Activated CD4-positive, alpha-beta T cell treated with anti-CD3 and anti-CD28 coated beads, Interleukin-2, Interleukin-6, amounts not matched to agents 100 ng/mL and 50 ng/mL, durations not matched to agents 16 hours and 8 hours (primary cell): ENCODE data around the gene ALPI.

Experiments
- DNase-seq: peaks from one replicate; pipeline ENCODE4 v3.0.0-alpha.2; 2020

Gene ALPI

DNA sequence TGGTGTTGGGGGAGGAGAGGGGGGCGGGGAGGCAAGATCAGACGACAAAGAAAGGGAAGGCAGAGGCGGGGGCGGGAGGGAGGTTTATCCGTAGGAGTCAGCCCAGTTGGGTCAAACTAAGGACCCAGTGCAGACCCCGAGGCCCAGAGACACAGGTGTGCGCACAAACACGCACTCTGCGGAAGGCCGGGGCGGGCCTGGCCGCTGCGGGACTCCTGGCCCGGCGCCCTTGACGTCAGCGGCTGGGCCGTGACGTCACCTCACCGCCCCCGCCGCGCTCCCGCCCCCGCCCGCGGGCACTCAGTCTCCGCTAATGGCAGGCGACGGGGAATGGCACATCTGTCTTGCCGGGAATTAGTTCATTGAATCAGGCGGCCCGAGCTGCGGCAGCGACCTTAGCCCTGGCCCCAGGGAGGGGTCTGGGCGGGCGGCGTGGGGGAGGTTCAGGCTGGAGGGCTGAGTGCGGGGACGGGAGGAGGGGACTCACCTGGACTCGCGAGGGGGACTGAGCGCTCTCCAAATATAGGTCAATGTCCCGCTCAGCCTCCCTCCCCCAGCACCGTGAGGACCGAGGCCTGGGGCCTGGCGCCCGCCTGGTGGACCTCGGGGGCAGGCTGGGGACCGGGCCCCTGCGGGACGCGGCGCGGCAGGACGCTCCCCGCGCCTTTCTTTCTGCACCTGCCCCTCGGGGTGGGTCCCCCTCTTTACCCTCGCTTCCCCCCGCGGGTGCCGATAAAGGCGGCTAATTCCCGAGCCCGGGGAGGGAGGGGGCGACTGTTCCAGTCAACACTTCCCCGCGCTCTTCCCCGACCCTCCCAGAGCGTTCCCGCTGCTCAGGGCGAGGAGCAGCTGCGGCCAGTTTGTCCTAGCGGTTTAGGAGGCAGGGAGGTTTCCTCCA, 47.2 kb downstream of the ALPI start:
- peak; percentile 9 for DNase-seq

DNA sequence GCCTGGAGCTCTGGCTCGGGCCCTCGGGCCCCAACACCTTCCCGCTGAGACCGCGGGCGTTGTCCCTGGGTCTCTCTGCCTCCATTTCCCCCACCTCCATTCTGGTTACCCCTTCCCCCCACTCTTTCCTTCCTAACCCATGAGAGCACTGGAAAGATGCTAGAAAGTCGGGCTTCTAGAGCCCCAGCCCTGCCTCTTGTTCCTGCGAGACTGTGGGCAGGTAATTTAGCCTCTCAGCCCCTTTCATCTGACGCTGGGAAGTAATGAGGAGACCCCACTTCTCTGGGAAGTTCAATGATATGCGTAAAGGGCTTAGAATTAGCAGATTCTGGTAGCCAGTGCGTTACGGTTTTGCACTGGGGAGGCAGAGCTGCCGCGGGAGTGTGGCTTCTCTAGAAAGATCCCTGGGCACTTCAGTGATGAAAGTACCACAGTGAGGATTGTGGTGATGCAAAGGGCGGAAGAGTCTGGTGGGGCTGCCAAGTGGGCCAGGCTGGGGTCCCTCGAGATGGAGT, 47.9 kb downstream of the ALPI start:
- no peak for DNase-seq

DNA sequence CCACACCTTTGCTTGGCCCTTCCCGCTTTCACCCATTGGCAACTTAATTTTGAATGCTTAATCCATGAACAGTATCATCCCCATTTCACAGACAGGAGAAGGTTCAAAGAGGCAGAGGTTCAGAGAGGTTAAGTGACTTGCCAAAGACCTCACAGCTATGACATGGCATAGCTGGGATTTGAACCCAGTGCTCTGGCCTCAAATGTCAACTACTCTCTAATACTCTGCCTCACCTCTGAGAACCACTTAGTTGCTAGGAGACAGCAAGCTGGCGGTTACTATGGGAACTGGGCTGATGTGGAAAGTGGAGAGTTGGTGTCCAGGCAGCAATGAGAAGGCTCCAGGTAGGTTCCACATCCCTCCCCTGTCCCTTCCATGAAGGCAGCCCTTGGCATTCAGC, 48.5 kb downstream of the ALPI start:
- no peak for DNase-seq

DNA sequence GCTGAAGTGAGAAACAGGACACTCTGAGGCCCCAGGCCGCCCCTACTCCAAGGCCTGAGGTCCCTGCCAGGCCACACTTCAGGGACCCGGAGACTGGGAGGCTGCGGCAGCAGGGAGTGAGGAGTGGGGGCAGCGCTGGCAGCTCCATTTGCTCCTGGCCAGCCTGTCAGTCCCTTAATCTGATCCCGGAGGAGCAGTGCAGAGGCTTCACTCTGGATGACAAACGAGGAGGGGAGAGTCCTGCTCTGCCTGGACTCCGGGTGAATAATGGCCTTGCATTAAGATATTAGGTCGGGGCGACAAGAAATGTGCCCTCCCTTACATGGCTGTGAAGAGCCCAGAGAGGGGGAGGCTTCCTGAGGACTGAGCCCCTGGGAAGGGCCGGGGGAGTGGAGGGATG, 49.9 kb downstream of the ALPI start:
- DNase-seq: no peak

DNA sequence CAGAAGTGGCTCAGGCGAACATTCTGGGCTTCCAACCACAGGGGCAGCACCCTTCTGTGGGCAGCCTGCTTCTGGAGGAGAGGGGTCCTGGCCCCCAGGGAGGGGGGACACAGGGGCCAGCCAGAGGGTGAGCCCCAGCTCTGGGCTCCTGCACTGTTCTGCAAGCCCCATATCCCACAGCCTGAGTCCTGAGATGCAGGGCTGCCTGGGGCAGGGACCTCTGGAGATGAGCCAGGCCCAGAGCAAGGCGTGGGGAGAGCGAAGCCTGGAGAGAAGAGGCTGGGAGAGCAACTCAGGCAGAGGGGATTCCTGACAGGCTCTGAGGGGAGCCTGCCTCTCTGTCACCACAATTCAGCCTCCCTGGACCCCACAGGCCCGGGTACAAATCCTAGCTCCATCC, 50.8 kb downstream of the ALPI start:
- no peak for DNase-seq

DNA sequence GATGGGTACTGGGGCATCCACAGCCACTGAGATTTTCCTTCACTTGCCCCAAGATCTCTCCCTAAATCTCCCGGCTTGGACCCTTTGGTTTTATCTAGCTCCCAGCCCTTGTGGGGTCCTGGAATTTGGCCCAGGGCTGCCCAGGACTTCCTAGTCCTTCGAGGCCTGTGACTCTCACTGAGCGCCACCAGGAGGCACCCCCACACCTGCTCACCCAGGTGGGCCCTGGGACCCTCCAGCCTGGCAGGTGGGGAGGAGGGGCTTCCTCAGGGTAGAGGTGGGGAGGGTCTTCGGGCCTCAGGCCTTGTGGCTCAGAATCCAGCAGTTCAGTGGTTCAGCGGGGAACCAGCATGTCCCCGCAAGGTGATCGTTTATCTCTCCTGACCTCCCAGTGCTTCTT, 52.3 kb downstream of the ALPI start:
- DNase-seq: no peak
